ENCODE results near the gene TMEM131L.

GRCh38 chr4:153549405-153549804, 83.2 kb downstream of the TMEM131L start:
- TF ChIP-seq POLR2AphosphoS5 (IDR thresholded peaks at IDR 0.05; ENCODE audit: low read depth, low read length) (no peak), POLR2A (IDR thresholded peaks at IDR 0.05; ENCODE audit: low read depth, low read length) (no peak), TAF1 (IDR thresholded peaks at IDR 0.05; ENCODE audit: borderline replicate concordance, low read depth, low read length) (no peak)

Measured in GM12892 (cell line).